CD4-positive, alpha-beta T cell (primary cell): ENCODE results near the gene PLA2R1. TPM values are rescaled to one million over a fixed set of nuclear protein-coding genes. Genes with fewer than 3 reads are reported as not detected.

Experiments
- ATAC-seq: fragments of 200-7000 bp; cut with Tn5 transposase; one replicate; pipeline ENCODE4 v1.10.0; 2022; ENCODE audit warnings: mild to moderate bottlenecking; ENCODE audit not compliant: poor library complexity
- CTCF ChIA-PET: fragments of 350-600 bp; sonication (Branson Sonifier 250); formaldehyde crosslinking; loops from one replicate; lab custom pipeline; 2021; ENCODE audit warnings: antibody characterized with exemption, inconsistent platforms; lab: Charles Lee
- POLR2A ChIA-PET: fragments of 350-600 bp; sonication (Branson Sonifier 250); formaldehyde crosslinking; loops from one replicate; lab custom pipeline; 2021; ENCODE audit warnings: antibody characterized with exemption, inconsistent platforms; lab: Charles Lee
- DNase-seq, 14 experiments: peaks; one replicate each; pipeline ENCODE4 v3.0.0-alpha.2; 2013 to 2020; ENCODE audit warnings: mixed read lengths in 2 of 14
- H3K27ac ChIP-seq, 2 donors: one replicate each; pipeline versions ENCODE4 v1.5.1 to v1.7.0; 2013; ENCODE audit warnings: low read length in 2 of 2, low read depth in 1 of 2, mild to moderate bottlenecking in 1 of 2
- H3K27me3 ChIP-seq, 2 experiments: 1 replicate in 1 of 2; 2 replicates in 1 of 2; pipeline versions ENCODE4 v1.6.1 to v1.7.0; 2013; ENCODE audit warnings: low read length in 2 of 2, control low read depth in 1 of 2, mild to moderate bottlenecking in 1 of 2, moderate library complexity in 1 of 2; ENCODE audit not compliant: insufficient read depth in 2 of 2, control insufficient read depth in 1 of 2
- H3K36me3 ChIP-seq: one replicate; pipeline ENCODE4 v1.6.1; 2013; ENCODE audit warnings: low read length, control low read depth; ENCODE audit not compliant: insufficient read depth
- H3K4me1 ChIP-seq: one replicate; pipeline ENCODE4 v1.6.1; 2013; ENCODE audit warnings: low read length, control low read depth; ENCODE audit not compliant: insufficient read depth
- H3K4me3 ChIP-seq: one replicate; pipeline ENCODE4 v1.5.1; 2013; ENCODE audit warnings: mild to moderate bottlenecking, low read length, moderate library complexity
- H3K9me3 ChIP-seq, 2 experiments: 1 replicate in 1 of 2; 2 replicates in 1 of 2; pipeline versions ENCODE4 v1.6.1 to v1.7.0; 2013; ENCODE audit warnings: low read length in 2 of 2, mild to moderate bottlenecking in 2 of 2, control low read depth in 1 of 2, moderate library complexity in 1 of 2; ENCODE audit not compliant: control insufficient read depth in 1 of 2, insufficient read depth in 1 of 2
- H3K27ac Mint-ChIP-seq: one replicate; pipeline ENCODE4 v1.8.0; 2020; ENCODE audit warnings: mixed read lengths
- H3K27me3 Mint-ChIP-seq: one replicate; pipeline ENCODE4 v1.8.0; 2021; ENCODE audit warnings: mixed read lengths
- H3K36me3 Mint-ChIP-seq: one replicate; pipeline ENCODE4 v1.8.0; 2021; ENCODE audit warnings: low read depth, mixed read lengths
- H3K4me1 Mint-ChIP-seq: one replicate; pipeline ENCODE4 v1.8.0; 2021; ENCODE audit warnings: low read depth, mixed read lengths
- H3K4me3 Mint-ChIP-seq: one replicate; pipeline ENCODE4 v1.8.0; 2020; ENCODE audit warnings: mild to moderate bottlenecking, mixed read lengths
- H3K9me3 Mint-ChIP-seq: one replicate; pipeline ENCODE4 v1.8.0; 2020; ENCODE audit warnings: mixed read lengths
- CTCF ChIP-seq: fragments of 200-600 bp; IDR thresholded peaks from one replicate; pipeline ENCODE4 v1.8.0; 2022; ENCODE audit warnings: antibody characterized with exemption, mild to moderate bottlenecking
- intact Hi-C, 2 experiments: fragments of 100-400 bp; cut with DNase I in 1 of 2; cut with micrococcal nuclease in 1 of 2; formaldehyde crosslinking; loops; one replicate each; pipeline versions ENCODE4 v1.15.1 to v1.9.0; 2023 to 2025; cut with DNase I, micrococcal nuclease
- total RNA-seq, 174 experiments: library from RNA in 2 of 174; stranded (reverse) in 2 of 174; gene quantifications; one replicate each; pipeline ENCODE4 v1.2.3 and lab custom pipeline; 2021 to 2026

Gene PLA2R1
- total RNA-seq, 2 experiments from 2014 or later: not detected

DNA sequence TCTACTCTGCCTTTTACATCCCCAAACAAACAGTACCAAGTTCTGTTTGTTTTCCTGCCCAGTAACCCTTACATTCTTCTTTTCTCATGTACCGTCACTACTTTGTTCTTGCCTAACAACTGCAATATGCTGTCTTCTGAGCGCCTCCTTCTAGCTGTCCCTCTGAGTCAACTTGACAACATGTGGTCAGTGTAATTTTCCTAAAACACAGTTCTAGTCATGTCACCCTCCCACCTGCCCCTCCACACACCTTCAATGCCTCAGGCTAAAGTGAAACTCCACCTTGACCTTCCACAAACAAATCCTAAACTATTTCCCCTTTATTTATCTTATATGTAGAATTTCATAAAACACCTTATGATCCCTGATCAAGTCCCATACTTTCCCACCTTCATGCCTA is 139.9 kb downstream of the PLA2R1 start:
- Histone ChIP-seq H3K4me3 (no peak overlapping the region), H3K27ac (no peak overlapping the region), H3K4me1 (peaks cover 5% of the 10 kb centered on the region), H3K36me3 (no peaks in the 10 kb centered on the region), H3K9me3 (no peaks in the 10 kb centered on the region), H3K27me3 (peaks cover 0 to 6% of the 10 kb centered on the region in 2 experiments)
- no peaks in the 10 kb centered on the region for H3K9me3 Mint-ChIP-seq
- intact Hi-C loops: loop anchor here (5.0 to 10.0 kb wide), 2 partner anchors 788 to 1020 kb away; no protein-coding TSS in a partner anchor
- ATAC-seq: no peak
- no peak overlapping the region for H3K4me3 Mint-ChIP-seq
- ChIA-PET CTCF (no interaction called here), POLR2A (no interaction called here)
- no peak for TF ChIP-seq CTCF
- no peaks in the 10 kb centered on the region for H3K4me1 Mint-ChIP-seq
- peaks cover 24% of the 10 kb centered on the region for H3K27me3 Mint-ChIP-seq
- no peak for DNase-seq
- no peaks in the 10 kb centered on the region for H3K36me3 Mint-ChIP-seq
- no peak overlapping the region for H3K27ac Mint-ChIP-seq

- Mint-ChIP-seq H3K36me3 (no peaks in the 10 kb centered on the region), H3K9me3 (no peaks in the 10 kb centered on the region), H3K27me3 (peaks cover 21% of the 10 kb centered on the region), H3K4me3 (no peak overlapping the region), H3K4me1 (no peaks in the 10 kb centered on the region), H3K27ac (no peak overlapping the region)
- ChIA-PET CTCF (interaction anchor here (0.7 to 1.7 kb wide), 4 partner anchors 16 to 503 kb away, joined by 3 to 5 read pairs (median 3); no protein-coding TSS in a partner anchor), POLR2A (no interaction called here)
- peak; percentile 47 to 80 (median 67) for DNase-seq
- Histone ChIP-seq H3K27me3 (peaks cover 0 to 5% of the 10 kb centered on the region in 2 experiments), H3K36me3 (no peaks in the 10 kb centered on the region), H3K9me3 (no peaks in the 10 kb centered on the region), H3K4me1 (peaks cover 5% of the 10 kb centered on the region), H3K27ac (no peak overlapping the region), H3K4me3 (no peak overlapping the region)
- intact Hi-C loops: loop anchor here (5.0 to 10.0 kb wide), 2 partner anchors 787 to 1020 kb away; no protein-coding TSS in a partner anchor
- peak; percentile 77 for TF ChIP-seq CTCF
- peak; percentile 83 for ATAC-seq
These were observed 140.5 kb downstream of the PLA2R1 start for GRCh38 chr2:159921752-159922404.

GRCh38 chr2:159916511-159916910 is 145.9 kb downstream of the PLA2R1 start:
- POLR2A ChIA-PET: interaction anchor here (1.4 kb wide), 1 partner anchor 12 kb away, joined by 3 read pairs; the partner anchor contains the start of gene LY75

More at GRCh38 chr2:159916511-159916910, 145.9 kb downstream of the PLA2R1 start:
- no peak for TF ChIP-seq CTCF
- H3K27me3 ChIP-seq: no peaks in the 10 kb centered on the region
- intact Hi-C loops: no loop called here
- H3K36me3 Mint-ChIP-seq: no peaks in the 10 kb centered on the region
- no peak overlapping the region for H3K27ac ChIP-seq
- CTCF ChIA-PET: no interaction called here
- ATAC-seq (no peak), DNase-seq (no peak)
- H3K27me3 Mint-ChIP-seq: peaks cover 20% of the 10 kb centered on the region
- H3K27ac Mint-ChIP-seq: no peak overlapping the region
- no peak overlapping the region for H3K4me3 Mint-ChIP-seq
- no peaks in the 10 kb centered on the region for H3K36me3 ChIP-seq
- peaks cover under 1% of the 10 kb centered on the region for H3K4me1 ChIP-seq
- H3K4me3 ChIP-seq: no peak overlapping the region
- H3K4me1 Mint-ChIP-seq: no peaks in the 10 kb centered on the region
- no peaks in the 10 kb centered on the region for H3K9me3 Mint-ChIP-seq
- no peaks in the 10 kb centered on the region for H3K9me3 ChIP-seq
